NCI-H1930 (cell line): Measurements from ENCODE around the gene MAN1A1.

Experiments used
- DNase-seq, 2 experiments: peaks; one replicate each; lab custom pipeline; 2025; lab: John Stamatoyannopoulos, UW

Gene MAN1A1

DNA sequence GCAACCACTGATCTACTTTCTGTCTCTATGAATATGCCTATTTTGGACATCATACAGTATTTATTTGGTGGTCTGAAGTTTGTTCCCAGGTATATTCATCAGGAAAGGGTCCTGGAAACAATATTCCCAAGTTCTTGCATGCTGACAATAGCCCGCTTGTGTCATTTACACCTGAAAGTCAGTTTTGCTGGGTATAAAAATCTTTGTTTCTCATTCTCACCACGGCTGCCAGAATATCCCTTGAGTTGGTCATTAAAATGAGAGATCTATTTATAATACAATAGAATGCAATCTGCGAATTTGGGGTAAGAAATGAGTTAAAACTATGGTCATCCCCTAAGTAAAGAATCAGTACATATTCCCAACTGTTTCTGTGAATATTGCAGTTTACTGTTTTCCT lies 79.0 kb downstream of the MAN1A1 start:
- no peak for DNase-seq

GRCh38 chr6:119269266-119270103 lies 80.1 kb downstream of the MAN1A1 start:
- DNase-seq = no peak

DNA sequence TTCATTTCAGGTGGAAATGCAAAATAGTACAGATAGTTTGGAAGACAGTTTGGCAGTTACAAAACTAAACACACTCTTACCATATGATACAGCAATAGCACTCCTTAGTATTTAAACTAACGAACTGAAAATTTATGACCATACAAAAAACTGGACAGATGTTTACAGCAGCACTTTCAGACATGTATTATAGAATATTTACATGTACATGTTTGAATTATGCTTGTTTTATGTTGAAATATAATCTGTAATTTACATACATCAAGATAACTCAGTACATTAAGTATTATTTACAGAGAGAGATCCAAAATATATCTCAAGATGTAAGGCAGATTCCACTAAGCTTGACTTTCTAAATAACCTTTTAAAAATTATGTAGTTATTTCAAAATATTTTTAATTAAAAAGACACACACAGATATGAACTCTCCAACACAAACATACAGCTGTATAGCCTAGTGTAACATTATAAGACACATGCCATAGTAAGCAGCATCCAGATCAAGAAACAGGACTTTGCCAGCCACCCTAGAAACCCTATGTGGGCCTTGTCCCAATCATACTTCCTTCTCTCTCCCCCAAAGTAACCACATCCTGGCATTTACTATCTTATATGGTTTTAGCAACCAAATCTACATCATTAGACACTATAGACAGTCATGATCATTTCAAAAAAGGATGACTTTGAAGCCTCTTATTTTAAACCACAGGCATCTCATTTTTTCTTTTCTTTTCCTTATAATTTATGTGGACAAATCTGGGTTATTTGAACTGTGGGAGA lies 82.2 kb downstream of the MAN1A1 start:
- DNase-seq = no peak

DNA sequence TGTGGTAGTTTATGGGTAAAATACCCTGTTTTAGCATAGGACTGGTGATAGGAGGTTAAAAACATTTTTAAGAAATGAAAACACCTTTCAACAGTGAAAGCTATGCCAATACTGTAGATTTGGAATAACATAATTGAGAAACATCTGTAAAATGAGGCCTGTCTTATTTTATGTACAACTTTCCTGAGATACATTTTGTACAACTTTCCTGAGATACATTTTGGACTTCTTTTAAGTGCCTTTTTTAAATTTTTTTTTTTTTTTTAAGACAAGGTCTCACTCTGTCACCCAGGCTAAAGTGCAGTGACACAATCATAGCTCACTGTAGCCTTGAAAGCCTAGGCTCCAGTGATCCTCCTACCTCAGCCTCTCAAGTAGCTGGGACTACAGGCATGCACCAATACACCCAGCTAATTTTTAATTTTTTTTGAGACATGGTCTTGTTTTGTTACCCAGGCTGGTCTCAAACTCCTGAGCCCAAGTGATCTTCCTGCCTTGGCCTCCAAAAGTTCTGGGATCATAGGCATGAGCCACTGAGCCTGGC lies 84.6 kb downstream of the MAN1A1 start:
- DNase-seq = no peak

- DNase-seq = no peak
These were observed 86.9 kb downstream of the MAN1A1 start for GRCh38 chr6:119262612-119263011.

DNA sequence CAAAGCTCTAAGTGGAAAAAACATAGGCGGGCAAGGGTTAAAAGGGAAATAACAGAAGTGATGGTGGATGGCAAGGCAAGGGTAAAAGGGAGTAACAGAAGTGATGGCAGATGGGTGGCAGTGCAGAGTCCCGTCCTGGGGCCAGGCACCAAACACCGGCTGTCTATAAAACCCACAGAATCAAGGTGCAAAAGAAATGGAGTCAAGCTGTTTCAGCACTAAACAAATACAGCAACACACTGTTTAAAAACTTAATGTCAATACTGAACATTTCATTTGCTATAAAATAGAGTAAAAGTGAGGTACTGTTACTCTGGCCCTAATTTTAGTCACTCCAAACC lies 87.6 kb downstream of the MAN1A1 start:
- no peak for DNase-seq

DNA sequence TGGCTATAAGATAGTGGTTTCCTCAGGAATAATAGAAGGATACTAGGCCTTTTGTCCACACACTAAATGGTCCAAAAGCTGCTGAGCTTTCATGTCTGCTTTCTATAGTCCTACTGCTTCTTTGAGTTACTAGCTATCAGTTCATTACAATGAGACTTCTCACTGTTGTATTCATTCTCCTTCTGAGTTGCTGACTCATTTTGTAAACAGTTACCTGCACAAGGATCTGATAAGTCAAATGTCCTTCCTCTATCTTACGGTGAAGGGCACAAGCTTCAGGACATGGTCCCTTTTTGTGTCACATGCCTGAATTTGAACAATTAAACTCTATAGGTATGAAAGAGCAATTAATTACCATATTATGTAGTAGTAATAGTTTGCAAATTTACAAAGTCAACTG lies 90.5 kb downstream of the MAN1A1 start:
- DNase-seq = no peak

- no peak for DNase-seq
These were observed 91.8 kb downstream of the MAN1A1 start for GRCh38 chr6:119257726-119258125.

DNA sequence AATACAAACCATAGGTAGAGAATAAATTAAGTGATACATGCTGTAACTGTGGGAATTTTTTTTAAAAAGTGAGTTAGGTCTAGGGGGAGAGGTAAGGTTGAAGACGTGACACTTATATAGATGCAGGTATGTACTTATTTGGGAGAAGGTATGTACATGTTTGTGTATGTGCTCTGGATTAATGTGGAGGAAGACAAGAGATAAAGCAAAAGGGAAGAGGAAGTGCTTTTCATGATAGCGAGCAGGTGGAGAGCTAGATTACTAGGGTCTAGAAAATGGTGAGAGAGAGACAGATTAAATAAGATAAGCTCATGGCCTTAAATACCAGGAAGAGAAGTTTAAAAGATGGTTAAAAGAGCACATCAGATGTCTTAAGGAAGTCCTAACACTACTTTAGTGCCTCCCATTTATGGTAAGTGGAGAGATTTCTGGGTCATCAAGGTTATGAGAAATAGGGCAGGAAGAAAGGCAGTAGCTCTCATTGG lies 92.5 kb downstream of the MAN1A1 start:
- no peak for DNase-seq

- DNase-seq = no peak
These were observed 93.2 kb downstream of the MAN1A1 start for GRCh38 chr6:119256392-119256791.

DNA sequence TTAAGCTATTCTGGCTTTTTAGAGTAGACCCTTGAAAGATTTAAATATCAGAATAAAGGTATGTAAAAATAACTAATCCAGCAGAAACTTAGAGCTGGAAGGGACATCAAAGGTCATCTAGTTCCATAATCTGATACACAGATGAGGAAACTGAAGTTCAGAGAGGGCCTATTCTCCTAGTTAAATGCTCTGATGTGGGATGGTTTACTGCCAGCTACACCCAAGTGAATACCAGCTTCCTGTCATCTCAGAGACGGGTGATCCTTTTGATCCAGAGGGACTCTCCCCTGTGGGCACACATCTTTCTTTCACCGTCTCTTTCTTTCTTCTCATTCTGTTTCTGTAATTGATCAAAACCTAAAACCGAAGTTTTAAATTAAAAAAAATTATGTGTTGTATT lies 94.1 kb downstream of the MAN1A1 start:
- DNase-seq = no peak

GRCh38 chr6:119250036-119250435 lies 99.5 kb downstream of the MAN1A1 start:
- no peak for DNase-seq

DNA sequence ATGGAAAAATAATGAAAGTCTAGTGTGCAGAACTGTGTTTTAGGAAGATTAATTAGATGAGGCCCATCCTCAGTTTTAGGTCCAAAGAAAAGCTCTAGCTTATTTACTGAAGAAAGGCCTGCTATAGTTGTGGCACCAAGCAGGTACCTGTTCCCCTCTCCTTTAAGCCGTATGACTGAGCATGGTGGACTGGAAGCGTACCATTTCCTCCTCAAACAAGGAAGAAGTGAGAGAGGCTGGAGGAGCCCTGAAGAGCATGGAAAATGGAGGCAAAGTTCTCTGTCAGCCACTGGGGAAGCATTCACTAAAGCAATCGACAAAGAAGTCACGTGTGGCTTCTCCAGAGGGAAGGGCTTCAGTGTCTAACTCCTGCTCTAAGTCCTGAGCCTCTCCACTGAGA lies 100.2 kb downstream of the MAN1A1 start:
- no peak for DNase-seq

GRCh38 chr6:119247504-119247903 lies 102.1 kb downstream of the MAN1A1 start:
- DNase-seq = no peak

DNA sequence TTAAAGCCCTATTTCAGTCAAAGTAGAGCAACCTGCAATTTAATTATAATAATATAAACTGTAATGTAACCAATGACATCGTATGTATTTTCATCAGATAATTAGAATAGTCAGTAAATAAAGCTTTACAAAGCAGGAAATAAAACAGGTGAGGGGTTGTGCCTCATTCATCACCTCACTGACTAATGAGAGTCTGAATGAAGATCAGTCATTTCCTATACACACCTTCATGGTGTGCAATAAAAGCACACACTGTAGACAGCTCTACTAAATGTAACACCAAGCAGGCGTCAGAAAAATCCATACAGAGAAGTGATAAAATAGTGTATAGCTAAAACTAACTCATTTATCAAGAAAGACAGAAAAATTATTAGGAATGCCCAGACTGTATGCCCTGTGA lies 105.9 kb downstream of the MAN1A1 start:
- DNase-seq = no peak

GRCh38 chr6:119243037-119243436 lies 106.5 kb downstream of the MAN1A1 start:
- DNase-seq = no peak

- no peak for DNase-seq
These were observed 107.8 kb downstream of the MAN1A1 start for GRCh38 chr6:119241540-119242309.

GRCh38 chr6:119241111-119241465 lies 108.5 kb downstream of the MAN1A1 start:
- no peak for DNase-seq

- DNase-seq = no peak
These were observed 109.1 kb downstream of the MAN1A1 start for GRCh38 chr6:119240257-119241110.

GRCh38 chr6:119237177-119237715 lies 112.3 kb downstream of the MAN1A1 start:
- no peak for DNase-seq

DNA sequence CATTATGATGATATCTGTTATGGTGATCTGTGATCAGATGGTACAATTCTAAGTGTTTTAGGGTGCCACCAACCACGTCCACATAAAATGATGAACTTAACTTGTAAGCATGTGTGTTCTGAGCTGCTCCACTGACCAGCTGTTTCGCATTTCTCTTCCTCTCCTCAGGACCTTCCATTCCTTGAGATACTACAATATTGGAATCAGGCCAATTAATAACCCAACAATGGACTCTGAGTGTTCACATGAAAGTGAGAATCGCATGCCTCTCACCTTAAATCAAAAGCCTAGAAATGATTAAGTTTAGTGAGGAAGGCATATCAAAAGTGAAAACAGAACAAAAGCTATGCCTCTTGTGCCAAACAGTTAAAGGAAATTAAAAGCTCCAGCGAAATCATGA lies 114.6 kb downstream of the MAN1A1 start:
- no peak for DNase-seq
